PC-3 (cell line): ENCODE data around the gene PLA2G4A. TPM values are rescaled to one million over a fixed set of nuclear protein-coding genes. Genes with fewer than 3 reads are reported as not detected.

Source experiments
- ATAC-seq: fragments of 200-7000 bp; cut with Tn5 transposase; 2 replicates; pipeline ENCODE4 v1.9.1; 2020; ENCODE audit warnings: mild to moderate bottlenecking, moderate library complexity
- BruUV-seq: library from RNA; stranded (reverse); fragments of 400-500 nt; replicated peaks from 2 replicates; lab custom pipeline; 2021; lab: Mats Ljungman, UMichigan
- CTCF ChIA-PET: fragments of 300-600 bp; sonication (Branson Sonifier 250); formaldehyde crosslinking; loops from one replicate; lab custom pipeline; 2022; ENCODE audit warnings: antibody characterized with exemption; lab: Charles Lee
- POLR2A ChIA-PET: fragments of 300-600 bp; sonication (Branson Sonifier 250); formaldehyde crosslinking; loops from one replicate; lab custom pipeline; 2022; ENCODE audit warnings: antibody characterized with exemption; ENCODE audit not compliant: unreplicated experiment; lab: Charles Lee
- DNase-seq: peaks from one replicate; pipeline ENCODE4 v3.0.0-alpha.2; 2015
- H2AFZ ChIP-seq: fragments of 300-600 bp; sonication (generic); 2 replicates; pipeline ENCODE4 v1.6.0; 2016; ENCODE audit warnings: antibody characterized with exemption, low read length
- H3F3A ChIP-seq: fragments of 300-600 bp; sonication (generic); one replicate; pipeline ENCODE4 v1.6.0; 2017; ENCODE audit warnings: antibody characterized with exemption, low read length, control low read depth, mild to moderate bottlenecking; ENCODE audit not compliant: unreplicated experiment
- H3K27ac ChIP-seq: fragments of 300-600 bp; sonication (generic); 2 replicates; pipeline ENCODE4 v1.5.1; 2016; ENCODE audit warnings: mild to moderate bottlenecking, low read length
- H3K27me3 ChIP-seq: fragments of 300-600 bp; sonication (generic); 2 replicates; pipeline ENCODE4 v1.6.1; 2016; ENCODE audit warnings: low read length, mixed read lengths
- H3K36me3 ChIP-seq: fragments of 300-600 bp; sonication (generic); 2 replicates; pipeline ENCODE4 v1.6.1; 2016; ENCODE audit warnings: low read depth, mixed run types, low read length, mixed read lengths
- H3K4me1 ChIP-seq: fragments of 300-600 bp; sonication (generic); 2 replicates; pipeline ENCODE4 v1.5.1; 2016; ENCODE audit warnings: low read length; ENCODE audit not compliant: insufficient read depth
- H3K4me2 ChIP-seq: fragments of 300-600 bp; sonication (generic); 2 replicates; pipeline ENCODE4 v1.6.0; 2016; ENCODE audit warnings: low read length
- H3K4me3 ChIP-seq: fragments of 300-600 bp; sonication (generic); 2 replicates; pipeline ENCODE4 v1.5.1; 2016; ENCODE audit warnings: mild to moderate bottlenecking, low read length, mixed read lengths
- H3K79me2 ChIP-seq: fragments of 300-600 bp; sonication (generic); 2 replicates; pipeline ENCODE4 v1.6.1; 2017; ENCODE audit warnings: low read length, mixed read lengths
- H3K9ac ChIP-seq: fragments of 300-600 bp; sonication (generic); 2 replicates; pipeline ENCODE4 v1.6.0; 2016; ENCODE audit warnings: mild to moderate bottlenecking, low read length
- H3K9me2 ChIP-seq: fragments of 300-600 bp; sonication (generic); replicated peaks from 2 replicates; pipeline ENCODE4 v1.6.1; 2016; ENCODE audit warnings: mixed run types, low read length, mixed read lengths
- H3K9me3 ChIP-seq: fragments of 300-600 bp; sonication (generic); 2 replicates; pipeline ENCODE4 v1.6.1; 2016; ENCODE audit warnings: low read length, mixed read lengths
- H4K20me1 ChIP-seq: fragments of 300-600 bp; sonication (generic); 2 replicates; pipeline ENCODE4 v1.6.1; 2016; ENCODE audit warnings: low read length, mixed read lengths
- EZH2 ChIP-seq: fragments of 300-600 bp; sonication (generic); IDR thresholded peaks from one replicate; pipeline ENCODE4 v1.6.1; 2017; ENCODE audit warnings: antibody characterized with exemption, mild to moderate bottlenecking, low read length; ENCODE audit not compliant: unreplicated experiment
- EZH2phosphoT487 ChIP-seq: fragments of 300-600 bp; sonication (generic); IDR thresholded peaks from 2 replicates; pipeline ENCODE4 v1.6.1; 2018; ENCODE audit warnings: mild to moderate bottlenecking, antibody characterized with exemption, low read length, borderline replicate concordance
- intact Hi-C: fragments of 100-400 bp; cut with micrococcal nuclease; formaldehyde crosslinking; loops from 2 replicates; pipeline ENCODE4 v1.9.0; 2023
- total RNA-seq: library from RNA; depleted of rRNA; stranded (reverse); fragments of >200 nt; gene quantifications from 2 replicates; pipeline ENCODE4 v1.2.3, GENCODE V29; 2014
- TF ChIP-seq, protein P1 (sequence below): fragments of 300-600 bp; sonication (generic); conservative IDR thresholded peaks from 2 replicates; pipeline ENCODE4 v1.5.1; 2017; ENCODE audit warnings: antibody characterized with exemption, low read depth, mild to moderate bottlenecking, low read length

PLA2G4A gene
- total RNA-seq, 1 experiment from 2014 or later = 2.3 TPM

DNA sequence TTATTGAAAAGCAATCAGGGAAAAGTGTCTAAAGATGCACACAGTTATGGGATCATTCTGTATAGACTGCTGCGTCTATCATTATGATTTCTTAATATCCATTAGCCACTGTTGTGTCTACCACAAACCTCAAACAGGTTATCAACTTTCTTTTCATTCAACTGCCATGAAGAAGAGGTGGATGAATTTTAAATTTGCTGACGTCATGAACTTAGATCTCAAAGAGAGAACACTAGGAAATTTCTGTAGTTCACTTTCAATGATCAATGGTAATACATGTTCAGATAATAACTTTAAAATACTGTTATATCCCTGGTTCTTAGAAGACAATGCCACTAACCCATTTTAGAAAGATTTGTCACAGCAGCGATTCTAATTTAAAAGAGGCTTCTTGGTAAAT lies 6.7 kb downstream of the PLA2G4A start:
- BruUV-seq = no TSS peak
- intact Hi-C loops = no loop called here

DNA sequence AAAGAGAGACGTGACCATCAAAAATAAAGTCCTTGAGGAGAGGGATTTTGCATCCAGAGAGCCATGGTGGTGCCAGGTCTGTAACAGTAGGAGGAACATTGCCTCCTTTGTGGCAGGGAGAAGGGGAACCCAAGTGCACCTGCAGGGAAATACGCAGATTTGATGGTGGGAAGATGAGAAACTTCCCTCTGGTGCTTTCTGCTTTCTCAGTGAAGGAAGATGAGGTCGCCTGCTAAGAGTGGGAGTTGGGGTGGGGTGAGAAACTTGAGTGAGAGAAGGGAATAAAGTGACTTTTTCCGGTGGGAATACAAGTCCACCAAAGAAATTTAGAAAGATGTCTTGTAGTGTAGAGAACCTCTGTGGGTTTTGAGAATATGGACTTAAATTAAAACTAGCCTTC lies 9.1 kb downstream of the PLA2G4A start:
- H3K4me2 ChIP-seq = no peak overlapping the region
- POLR2A ChIA-PET = no interaction called here
- no peaks in the 10 kb centered on the region for H3K79me2 ChIP-seq
- DNase-seq (no peak), ATAC-seq (no peak)
- H3F3A ChIP-seq = no peaks in the 10 kb centered on the region
- no peaks in the 10 kb centered on the region for H4K20me1 ChIP-seq
- no peaks in the 10 kb centered on the region for H3K9me3 ChIP-seq
- H3K9ac ChIP-seq = no peak overlapping the region
- H3K27me3 ChIP-seq = no peaks in the 10 kb centered on the region
- H3K36me3 ChIP-seq = no peaks in the 10 kb centered on the region
- H3K4me3 ChIP-seq = no peak overlapping the region
- H3K27ac ChIP-seq = no peak overlapping the region
- intact Hi-C loops = no loop called here
- H3K4me1 ChIP-seq = peaks cover 2% of the 10 kb centered on the region; the same call in 1 of the 2 replicates
- no TSS peak for BruUV-seq
- no peaks in the 10 kb centered on the region for H3K9me2 ChIP-seq
- CTCF ChIA-PET = no interaction called here
- no peak overlapping the region for H2AFZ ChIP-seq
- TF ChIP-seq EZH2 (no peak), EZH2phosphoT487 (no peak)
- TF ChIP-seq, protein P1, sequence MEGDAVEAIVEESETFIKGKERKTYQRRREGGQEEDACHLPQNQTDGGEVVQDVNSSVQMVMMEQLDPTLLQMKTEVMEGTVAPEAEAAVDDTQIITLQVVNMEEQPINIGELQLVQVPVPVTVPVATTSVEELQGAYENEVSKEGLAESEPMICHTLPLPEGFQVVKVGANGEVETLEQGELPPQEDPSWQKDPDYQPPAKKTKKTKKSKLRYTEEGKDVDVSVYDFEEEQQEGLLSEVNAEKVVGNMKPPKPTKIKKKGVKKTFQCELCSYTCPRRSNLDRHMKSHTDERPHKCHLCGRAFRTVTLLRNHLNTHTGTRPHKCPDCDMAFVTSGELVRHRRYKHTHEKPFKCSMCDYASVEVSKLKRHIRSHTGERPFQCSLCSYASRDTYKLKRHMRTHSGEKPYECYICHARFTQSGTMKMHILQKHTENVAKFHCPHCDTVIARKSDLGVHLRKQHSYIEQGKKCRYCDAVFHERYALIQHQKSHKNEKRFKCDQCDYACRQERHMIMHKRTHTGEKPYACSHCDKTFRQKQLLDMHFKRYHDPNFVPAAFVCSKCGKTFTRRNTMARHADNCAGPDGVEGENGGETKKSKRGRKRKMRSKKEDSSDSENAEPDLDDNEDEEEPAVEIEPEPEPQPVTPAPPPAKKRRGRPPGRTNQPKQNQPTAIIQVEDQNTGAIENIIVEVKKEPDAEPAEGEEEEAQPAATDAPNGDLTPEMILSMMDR = no peak

More for the DNA sequence above, 6.7 kb downstream of the PLA2G4A start:
- Histone ChIP-seq H3K79me2 (no peaks in the 10 kb centered on the region), H3K27me3 (no peaks in the 10 kb centered on the region), H3K36me3 (no peaks in the 10 kb centered on the region), H3K4me1 (no peaks in the 10 kb centered on the region), H3K9me3 (no peaks in the 10 kb centered on the region), H2AFZ (no peak overlapping the region), H3K4me3 (no peak overlapping the region), H3K4me2 (no peak overlapping the region), H4K20me1 (no peaks in the 10 kb centered on the region), H3F3A (no peaks in the 10 kb centered on the region), H3K27ac (no peak overlapping the region), H3K9me2 (no peaks in the 10 kb centered on the region), H3K9ac (no peak overlapping the region)
- CTCF ChIA-PET = no interaction called here
- POLR2A ChIA-PET = no interaction called here
- TF ChIP-seq, protein P1 = no peak
- TF ChIP-seq EZH2 (no peak), EZH2phosphoT487 (no peak)
- no peak for DNase-seq
- ATAC-seq = no peak

DNA sequence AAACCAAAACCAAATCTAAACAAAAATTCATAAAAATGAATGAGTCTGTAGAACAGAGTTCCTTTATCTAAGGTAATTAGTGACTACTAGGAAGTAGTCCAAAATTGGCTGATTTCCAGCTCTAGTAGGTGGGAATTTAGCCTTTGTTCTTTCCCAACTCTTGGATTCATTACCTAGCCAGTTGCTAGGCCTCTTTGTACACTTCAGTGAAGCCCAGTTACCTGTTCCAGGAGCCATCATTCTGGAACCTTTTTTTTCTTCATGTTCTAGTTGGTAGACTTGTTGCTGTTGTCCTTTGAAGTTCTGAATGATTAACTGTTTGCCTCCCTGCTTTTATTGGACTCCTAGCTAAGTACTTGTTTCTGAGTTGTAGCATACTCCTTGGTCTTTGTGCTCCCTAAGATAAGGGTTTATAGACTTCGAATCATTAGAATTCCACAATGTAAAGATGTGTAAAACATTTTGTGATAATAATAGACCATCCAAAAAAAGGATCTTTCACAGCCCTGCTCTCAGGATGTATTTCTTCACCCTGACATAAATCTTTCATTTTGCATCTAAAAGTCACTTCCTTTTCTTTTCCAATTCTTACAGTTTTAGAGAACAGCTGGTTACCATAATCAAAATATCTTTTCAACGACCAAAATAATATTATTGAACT lies 9.8 kb downstream of the PLA2G4A start:
- no peaks in the 10 kb centered on the region for H3F3A ChIP-seq
- H3K4me3 ChIP-seq = no peak overlapping the region
- no peak overlapping the region for H2AFZ ChIP-seq
- H3K4me2 ChIP-seq = no peak overlapping the region
- TF ChIP-seq EZH2 (no peak), EZH2phosphoT487 (no peak)
- TF ChIP-seq, protein P1 = no peak
- H3K9ac ChIP-seq = no peak overlapping the region
- no peaks in the 10 kb centered on the region for H4K20me1 ChIP-seq
- ChIA-PET POLR2A (no interaction called here), CTCF (no interaction called here)
- no peaks in the 10 kb centered on the region for H3K36me3 ChIP-seq
- no peaks in the 10 kb centered on the region for H3K9me2 ChIP-seq
- ATAC-seq = no peak
- intact Hi-C loops = no loop called here
- no peak for DNase-seq
- H3K27me3 ChIP-seq = no peaks in the 10 kb centered on the region
- H3K27ac ChIP-seq = no peak overlapping the region
- no TSS peak for BruUV-seq
- H3K9me3 ChIP-seq = no peaks in the 10 kb centered on the region
- no peaks in the 10 kb centered on the region for H3K79me2 ChIP-seq
- peaks cover 2% of the 10 kb centered on the region; the same call in 1 of the 2 replicates for H3K4me1 ChIP-seq
